Left hindlimb (tissue), 1 donor: Measurements from ENCODE around the gene VSIG10L.

ENCODE experiments used
- DNase-seq: peaks from one replicate; pipeline ENCODE4 v3.0.0-alpha.2; 2018

Gene VSIG10L

DNA sequence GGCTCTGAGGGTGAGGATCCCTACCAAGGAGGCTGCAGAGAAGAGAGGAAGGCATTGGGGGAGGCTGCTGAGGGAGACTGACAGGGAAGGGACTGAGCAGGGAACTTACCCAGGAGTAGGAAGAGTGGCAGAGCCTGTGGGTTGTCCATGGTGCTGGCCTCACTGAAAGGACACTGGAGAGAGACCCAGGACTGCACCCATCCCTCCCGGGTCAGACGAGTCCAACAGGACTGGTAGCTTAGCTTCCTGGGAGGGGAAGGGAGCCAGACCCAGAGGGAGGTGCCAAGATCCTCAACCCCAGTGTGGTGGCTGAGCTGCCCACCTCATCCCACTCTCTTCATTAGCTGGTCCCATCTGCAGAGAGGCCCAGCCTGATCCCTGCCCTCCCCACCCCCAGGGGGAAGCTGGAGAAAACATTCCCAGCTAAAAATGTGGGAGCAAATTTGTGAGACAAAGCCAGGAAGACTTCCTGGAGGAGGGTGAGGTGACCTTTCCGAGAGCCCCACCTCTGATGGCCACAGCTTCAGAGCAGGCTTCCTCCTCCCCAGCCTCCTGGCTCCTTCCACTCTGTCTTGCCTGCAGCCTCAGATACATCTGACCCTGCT lies at the start of gene VSIG10L:
Gene VSIG10L, minus strand, starts transcription at position 164 of the 605 bp plus-strand sequence. Its CDS starts 15 bp downstream, at position 149.
- no peak for DNase-seq

DNA sequence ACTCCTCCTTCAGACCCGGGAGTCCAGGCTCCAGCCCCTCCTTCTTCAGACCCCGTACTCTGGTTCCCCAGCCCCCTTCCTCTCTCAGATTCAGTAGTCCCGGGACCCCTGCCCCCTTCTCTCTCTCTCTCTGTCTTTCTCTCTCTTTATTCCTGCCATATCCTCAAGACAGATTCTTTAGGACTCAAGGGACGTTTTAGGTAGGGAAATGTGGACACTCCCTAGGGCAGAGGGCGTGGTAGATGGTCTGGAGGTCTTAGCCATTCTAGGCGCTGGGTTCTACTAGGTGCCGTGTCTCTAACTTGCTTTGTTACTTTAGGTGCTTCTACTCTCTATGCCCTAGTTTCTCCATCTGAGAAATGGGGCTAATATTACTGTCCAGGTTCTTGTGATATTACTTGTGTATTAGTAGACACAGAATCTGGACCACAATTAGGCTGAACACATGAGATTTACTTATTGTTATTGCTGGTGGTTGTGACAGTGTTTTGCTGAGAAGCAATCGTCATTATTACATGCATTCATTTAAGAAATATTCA lies 49.2 kb upstream of the VSIG10L start:
- DNase-seq: no peak

DNA sequence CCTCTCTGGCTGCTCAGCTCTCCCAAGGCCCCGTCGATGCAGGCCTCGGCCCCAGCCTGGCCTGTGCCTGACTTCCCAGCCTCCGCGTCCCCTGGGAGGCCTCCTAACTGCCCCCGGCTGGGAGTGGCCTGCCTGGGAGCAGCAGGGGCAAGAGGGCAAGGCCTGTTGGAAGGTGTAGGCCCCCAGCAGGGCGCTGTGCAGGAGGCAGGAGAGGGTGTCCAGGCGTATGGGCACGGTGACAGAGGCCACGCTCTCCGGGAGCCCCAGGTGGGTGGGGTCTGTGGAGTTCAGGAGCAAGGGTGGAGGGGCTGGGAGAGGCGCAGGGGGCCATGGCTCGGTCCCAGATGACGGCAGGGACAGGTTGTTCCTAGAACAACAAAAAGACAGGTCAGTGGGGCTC lies 47.2 kb upstream of the VSIG10L start:
- no peak for DNase-seq

DNA sequence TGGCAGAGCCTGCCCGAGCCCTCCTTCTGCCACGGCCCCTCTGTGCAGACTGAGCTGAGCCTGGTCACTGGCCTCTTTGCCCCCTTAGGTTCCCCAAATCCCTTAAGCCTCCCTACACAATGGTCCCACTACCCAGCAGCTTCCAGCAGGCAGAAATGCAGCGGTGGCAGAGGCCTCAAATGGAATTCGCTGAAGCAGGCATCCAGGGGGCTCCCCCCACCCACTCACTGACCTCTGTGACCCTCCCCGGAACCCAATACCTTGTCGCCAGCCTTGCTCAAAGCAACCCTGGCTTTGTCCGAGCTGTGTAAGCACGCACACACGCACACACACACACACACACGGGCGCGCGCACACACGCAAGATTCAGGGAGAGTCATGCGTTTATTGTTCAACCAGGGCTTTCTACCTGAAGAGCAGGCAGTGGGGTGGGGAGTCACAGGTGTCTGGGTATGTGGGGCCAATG lies 46.0 kb upstream of the VSIG10L start, which contains the start of gene LIM2:
Gene LIM2, minus strand, starts transcription at position 51 of the 466 bp plus-strand sequence. CDS start 531 bp downstream, outside the sequence.
- DNase-seq: no peak

DNA sequence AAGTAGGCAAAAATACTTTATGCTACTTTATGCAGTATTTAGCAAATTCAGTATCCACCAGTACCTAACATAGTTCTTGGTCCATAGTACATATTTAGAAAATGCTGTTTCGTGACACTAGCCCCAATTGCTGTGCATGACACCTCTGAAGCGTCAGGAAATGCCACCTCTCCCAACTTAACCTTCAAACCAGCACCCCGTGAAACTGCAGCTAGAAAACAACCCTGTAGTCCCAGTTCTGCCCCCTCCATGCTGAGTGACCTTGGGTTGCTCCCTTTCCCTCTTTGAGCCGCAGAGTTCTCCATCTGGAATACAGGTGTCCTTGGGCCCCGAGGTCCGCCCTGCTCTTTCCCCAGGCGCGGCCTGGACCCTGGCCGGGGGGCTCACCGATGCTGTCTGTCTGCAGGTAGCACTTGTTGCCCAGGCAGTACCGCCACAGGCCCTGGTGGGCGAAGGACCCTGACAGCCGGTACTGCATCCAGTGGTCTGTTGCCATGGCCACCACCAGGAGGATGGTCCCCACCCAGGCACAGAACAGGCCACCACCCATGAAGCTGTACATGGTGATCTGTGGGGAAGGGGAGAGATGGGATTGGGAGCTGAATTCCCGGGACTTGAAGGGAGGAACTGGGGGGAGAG lies 45.1 kb upstream of the VSIG10L start:
- no peak for DNase-seq

DNA sequence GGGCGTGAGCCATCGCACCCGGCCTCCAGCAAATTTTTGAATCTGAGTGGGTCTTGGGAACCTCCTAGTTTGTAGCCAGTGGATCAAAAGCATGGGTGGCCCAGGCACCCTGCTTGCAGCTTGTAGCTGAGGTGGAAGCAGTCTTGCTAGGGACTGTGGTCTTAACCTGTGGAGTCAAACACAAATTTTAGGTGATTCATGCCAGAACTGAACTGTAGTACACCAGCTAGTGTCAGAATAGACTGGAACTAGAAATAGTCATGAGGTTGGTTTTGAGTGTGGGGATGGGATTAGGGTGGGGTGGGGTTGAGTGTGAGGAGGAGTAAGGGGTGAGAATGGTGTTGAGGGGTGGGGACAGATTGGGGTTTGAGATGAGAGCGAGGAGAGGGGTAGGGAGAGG lies 40.1 kb upstream of the VSIG10L start:
- DNase-seq: no peak

DNA sequence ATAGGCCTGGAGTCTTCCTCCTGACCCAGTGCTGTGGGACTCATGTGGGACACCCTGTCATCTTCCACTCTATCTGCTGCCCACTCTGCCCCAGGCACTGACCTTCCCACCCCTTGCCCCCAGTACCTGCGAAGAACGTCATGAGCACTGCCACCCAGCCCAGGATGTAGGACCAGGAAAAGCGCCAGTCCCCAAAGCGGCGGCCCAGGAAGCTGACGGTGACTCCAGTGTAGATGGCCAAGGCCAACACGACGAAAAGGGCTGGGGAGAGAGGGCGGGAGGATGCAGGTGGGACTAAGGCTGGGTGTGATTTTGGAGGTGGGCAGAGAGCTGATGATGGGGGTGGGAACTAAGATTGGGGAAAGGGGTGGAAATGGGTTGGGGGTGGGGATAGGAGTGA lies 38.4 kb upstream of the VSIG10L start:
- no peak for DNase-seq

DNA sequence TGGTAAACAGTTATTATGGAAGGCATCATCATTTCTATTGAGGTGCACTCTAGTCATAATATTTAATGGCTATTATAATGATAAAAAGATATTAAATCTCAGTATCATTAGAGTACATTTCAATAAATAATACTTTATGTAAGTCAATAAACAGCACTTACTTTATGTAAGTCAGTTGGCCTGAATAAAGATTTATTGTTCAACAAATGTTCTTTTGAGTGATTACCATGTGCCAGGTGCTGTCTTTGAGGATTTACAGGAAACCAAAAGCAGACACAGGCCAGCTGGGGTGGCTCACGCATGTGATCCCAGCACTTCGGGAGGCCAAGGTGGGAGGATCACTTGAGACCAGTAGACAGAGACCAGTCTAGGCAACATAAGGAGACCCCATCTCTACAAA lies 35.5 kb upstream of the VSIG10L start:
- DNase-seq: no peak

DNA sequence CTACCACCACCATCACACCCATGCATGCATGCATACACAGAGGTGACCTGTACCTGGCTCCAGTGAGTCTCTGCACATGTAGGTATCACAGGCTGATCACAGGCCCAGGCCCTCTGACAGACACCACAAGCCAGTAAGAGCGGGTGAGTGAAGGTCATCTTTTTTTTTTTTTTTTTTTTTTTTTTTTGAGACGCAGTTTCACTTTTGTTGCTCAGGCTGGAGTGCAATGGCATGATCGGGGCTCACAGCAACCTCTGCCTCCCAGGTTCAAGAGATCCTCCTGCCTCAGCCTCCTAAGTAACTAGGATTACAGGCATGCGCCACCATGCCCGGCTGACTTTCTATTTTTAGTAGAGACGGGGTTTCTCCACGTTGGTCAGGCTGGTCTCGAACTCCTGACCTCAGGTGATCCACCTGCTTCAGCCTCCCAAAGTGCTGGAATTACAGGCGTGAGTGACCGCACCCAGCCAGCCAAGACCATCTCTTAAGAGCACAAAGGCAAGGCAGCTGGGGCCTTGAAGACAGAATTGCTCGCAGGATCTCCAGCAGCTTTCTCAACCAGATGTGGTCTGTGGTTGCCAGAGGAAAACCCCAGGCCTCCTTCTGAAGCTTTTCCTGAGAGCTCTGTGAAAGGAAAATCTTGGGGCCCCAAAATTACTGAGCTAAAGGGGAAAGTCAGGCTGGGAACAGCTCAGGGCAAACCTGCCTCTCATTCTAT lies 33.7 kb upstream of the VSIG10L start:
- no peak for DNase-seq

DNA sequence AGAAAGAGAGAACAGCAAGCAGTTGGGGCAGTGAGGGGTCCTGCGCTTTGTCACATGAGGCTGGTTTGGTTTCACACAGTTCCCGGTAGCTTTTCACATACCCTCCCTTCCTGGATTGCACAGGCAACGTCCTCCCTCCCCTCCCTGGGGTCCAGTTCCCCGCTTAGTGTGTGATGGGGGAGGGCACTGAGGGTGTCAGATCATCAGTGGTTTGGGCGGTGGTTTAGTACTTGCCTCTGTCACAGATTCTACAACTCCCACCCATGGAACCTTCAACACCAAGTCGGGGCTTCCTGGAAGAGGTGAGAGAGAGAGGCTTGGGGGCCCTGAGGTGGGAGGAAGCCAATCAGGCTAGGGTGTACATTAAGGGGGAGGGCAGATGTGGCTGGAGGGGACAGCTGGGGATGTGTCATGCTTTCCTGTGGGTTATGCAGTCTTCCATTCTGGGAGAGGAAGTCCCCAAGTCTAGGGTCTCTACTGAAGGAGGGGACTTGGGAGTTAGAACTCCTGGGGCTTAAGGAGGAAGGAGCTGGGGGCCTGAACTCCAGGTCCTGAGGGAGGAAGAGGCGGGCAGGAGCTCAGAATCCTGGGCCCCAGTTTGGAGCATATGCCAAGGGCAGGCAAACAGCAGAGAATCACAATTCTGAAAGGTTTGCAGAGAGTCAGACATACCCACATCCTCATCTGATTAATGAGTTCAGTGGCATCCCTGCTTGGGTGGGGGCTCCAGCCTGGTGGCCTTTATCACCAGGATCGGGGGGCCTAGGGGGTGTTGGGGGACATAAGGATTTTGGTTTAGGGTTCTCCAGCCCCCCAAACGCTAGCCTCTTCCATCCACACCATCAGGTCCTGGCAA lies 30.9 kb upstream of the VSIG10L start, which contains the start of gene NKG7:
Gene NKG7, minus strand, starts transcription at position 6 of the 856 bp plus-strand sequence. CDS start 119 bp downstream, outside the sequence.
- no peak for DNase-seq

DNA sequence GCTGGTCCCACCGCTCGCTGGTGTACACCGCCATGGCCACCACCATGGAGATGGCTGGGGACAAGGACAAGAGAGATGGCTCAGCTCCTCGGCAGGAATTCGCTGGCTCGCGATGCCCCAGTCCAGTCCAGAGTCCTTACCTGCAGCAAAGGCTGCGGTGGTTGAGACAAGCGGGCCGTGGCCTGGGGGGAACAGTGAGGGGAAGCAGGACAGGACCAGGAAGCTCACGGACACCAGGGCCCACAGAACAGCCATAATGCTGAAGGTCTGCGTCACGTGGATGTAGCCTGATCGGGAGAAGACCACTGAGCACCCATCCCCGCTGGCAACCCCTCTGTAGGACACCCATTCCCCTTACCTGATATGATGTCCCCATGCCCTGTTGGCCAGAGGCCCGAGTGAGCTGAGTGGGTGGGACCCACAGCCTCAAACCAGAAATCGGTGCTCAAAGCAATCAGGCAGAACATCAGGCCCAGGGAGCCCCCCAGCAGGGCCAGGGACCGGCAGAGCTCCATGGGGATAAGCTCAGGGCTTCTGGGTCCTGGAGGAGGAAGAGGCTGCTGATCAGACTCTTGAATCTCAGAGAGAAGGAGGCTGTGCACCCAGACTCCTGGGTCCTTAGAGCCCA lies 30.2 kb upstream of the VSIG10L start:
- DNase-seq: no peak

DNA sequence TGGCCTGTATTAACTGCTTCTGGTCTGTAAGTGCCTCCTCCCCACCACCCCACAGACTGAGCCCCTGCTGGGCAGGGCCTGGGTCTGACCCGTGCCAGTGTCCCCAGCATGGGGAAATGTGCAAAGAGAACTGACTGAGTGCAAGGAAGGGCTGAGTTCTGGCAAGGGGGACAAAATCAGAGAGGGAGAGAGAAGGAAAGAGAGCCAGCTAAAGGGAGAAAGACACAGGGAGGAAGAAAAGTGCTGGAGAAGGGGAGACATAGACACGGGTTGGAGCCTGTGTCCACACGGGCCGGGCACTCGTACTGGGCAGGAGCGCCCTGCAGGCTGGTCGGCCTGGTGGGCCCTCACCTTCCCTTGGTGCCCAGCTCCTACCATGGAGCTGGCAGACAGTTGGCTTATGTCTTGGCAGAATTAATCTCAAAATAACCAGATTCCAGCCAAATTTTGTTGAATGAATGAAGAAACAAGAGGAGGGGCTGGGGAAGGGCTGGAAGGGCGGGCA lies 29.3 kb upstream of the VSIG10L start:
- DNase-seq: no peak

DNA sequence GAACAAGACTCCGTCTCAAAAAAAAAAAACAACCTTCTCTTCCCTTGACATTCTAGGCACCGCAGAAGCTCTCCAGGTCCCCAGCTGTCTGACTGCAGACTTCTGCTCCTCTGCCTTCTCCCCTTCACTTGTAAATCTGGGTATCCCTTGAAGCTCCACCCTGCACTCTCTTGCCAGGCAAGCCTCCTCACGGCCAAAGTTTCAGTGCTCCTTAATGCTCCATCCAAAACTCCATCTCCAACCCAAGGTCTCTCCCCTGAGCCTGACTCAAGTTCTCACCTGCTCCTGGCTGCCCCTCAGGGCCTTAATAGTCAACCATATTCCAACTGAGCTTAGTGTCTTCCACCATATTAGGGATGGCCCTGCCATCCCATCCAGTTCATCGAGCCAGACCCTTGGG lies 28.3 kb upstream of the VSIG10L start:
- DNase-seq: no peak

DNA sequence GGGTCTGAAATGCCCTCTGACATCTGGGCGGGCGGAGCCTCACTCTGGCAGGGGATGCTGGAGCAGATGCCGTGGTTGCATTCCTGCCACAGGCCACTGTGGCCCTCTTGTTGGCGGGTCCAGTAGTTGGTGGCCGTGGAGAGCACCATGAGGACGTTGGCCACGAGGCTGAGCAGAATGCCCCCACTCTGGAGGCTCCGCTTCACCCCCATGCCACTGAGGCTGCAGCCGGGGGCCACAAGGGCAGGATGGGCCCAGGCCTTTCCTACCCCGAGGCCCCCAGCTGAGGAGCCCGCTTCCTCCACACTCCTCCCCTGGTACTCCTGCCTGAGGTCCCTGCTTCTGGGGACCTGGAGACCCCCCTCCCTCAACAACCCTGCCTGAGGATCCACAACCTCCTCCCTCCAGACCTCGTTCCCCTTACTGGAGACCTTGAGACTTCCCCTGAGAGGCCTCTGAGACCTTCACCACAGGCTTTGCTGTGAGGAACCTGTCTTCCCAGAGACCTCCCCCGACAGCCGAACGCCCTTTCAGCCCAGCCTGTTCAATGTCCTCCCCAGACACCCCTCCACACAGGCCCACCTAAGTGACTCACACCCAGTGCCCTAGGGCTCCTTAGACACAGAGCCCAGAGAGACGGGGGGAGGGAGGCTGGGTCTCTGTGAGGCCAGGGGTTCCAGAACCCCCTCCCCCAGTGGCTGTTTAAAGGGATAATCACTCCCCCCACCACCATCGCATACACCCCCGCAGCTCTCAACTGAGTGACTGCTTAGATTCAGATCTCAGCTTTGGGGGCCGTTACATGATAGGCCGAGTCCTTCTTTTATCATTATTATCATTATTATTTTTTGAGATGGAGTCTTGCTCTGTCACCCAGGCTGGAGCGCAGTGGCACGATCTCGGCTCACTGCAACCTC lies 26.7 kb upstream of the VSIG10L start, which contains the start of gene CLDND2:
Gene CLDND2, minus strand, starts transcription at position 638 of the 917 bp plus-strand sequence. Its CDS starts 426 bp downstream, at position 212.
- no peak for DNase-seq

DNA sequence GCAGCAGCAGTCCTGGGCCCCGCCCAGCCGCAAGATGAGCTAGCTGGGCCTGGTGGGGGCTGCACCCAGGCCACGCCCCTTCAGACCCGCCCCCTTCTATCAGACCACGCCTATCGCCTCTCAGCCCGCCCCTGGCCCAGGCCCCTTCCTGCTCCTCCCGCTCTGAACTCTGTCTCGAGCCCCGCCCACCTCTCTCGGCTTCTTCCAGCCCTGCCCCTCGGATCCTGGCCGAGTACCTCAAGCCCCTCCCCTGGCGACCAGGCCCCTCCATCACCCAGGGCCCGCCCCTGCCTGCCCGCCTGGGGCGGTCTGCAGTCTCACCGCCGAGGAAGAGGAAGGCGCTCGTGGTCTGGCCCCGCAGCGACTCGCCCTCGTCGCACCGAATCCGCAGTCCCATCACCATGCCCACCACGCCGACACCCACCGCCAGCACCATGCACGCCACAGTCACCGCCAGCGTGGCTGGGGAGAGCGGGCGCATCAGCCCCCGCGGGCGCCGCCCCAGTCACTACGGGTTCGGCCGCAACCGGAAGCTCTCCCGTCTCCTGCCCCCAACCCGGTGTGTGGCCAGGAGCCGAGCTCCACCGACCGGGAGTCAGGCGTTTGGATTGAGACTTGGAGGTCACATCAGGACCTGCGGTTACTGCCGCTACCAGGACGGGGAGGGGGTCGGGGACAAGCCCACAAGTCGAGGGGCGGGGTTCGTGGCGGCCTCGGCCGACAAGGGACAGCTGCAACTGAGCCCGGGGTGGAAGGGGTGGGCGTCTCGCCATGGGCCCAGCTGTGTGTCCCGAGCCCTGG lies 25.8 kb upstream of the VSIG10L start:
- peak; percentile 100 for DNase-seq

DNA sequence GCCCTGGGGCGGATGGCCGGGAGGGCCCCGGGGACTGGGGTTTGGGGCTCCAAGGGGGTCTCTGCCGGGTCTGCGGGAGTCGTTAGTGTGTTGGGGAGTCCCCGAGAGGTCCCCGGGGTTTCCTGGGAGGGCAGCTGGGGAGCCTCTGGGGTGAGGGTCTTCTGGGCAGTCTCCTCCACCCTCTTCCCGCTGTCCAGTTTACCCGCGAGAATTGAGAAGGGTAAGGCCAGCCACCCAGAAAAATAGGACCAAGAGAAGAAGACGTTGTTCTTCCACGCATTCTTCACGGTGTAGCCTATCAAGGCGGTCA lies 25.3 kb upstream of the VSIG10L start:
- DNase-seq: no peak

DNA sequence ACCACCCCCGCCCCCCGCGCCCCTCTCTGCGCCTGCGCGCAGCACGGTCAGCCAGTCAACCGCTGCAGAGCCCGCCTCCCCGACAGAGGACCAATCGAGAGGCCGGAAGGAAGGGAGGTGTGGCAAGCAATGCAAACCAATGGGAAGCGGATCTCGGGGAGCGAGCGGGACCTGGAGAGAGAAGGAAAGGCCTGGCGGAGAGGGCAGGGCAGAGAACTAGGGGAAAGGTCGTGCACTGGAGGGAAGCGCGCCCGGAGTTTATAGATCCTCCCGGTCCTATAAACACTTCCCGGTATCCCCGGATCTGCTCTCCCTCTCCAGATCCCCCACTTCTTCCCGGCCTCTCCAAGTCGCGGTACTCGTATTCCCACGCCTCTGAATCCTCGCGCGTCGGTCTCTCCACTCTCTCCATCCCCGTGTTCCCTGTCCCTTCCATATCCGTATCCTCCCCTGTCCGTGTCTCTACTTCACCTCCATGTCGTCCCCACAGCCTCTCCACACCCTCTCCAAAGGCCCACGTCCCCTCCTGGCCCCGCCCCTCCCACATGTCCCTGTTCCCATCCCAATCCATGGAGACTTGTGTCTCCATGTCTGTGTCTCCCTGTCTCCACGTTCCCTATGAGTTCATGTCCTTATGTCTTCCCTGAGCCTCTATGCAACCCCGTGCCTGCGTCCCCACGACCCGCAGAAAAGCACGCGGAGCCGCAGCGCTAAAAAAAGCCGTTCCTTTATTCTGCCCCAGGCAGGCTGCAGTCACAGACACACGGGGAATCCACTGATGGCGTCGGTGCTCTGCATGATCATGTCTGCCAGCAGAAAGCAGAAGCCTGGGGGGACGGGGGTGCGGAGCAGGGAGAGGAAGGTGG lies 24.7 kb upstream of the VSIG10L start:
- peak; percentile 99 for DNase-seq

DNA sequence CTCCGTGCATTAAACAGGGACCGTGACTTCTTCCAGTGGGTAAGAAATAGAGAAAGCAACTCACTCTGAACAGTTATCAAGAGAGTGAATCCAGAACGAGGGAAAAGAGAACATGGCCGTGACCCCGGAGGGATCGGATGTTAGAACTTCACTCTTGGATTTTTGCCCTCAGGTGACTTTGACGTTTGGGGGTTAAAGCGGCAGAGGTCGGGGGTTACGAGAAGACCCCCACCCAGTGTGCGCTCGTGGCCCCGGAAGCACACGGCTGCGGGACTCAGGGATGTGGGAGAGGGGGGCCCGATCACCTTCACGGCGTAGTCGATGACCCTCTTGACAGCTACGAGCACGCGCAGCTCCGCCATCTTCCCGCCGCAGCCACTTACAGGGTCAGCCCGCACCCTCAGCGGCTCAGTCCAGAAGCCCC lies 24.0 kb upstream of the VSIG10L start, which contains the start of gene ETFB:
Gene ETFB, minus strand, starts transcription at position 424 of the 424 bp plus-strand sequence. Its CDS starts 62 bp downstream, at position 362.
- DNase-seq: no peak
